Measurements from ENCODE around the gene SPECC1.
"Not testable (repeated sequence)": the region's sequence is repeated elsewhere in the genome, so short reads cannot be mapped to it uniquely, and the experiment has no call there.

The SPECC1 gene

GRCh38 chr17:20213449-20213848, 204.3 kb downstream of the SPECC1 start:
- DNase-seq, result no peak

GRCh38 chr17:20214794-20215193, 205.6 kb downstream of the SPECC1 start:
- DNase-seq, result no peak

- no peak for DNase-seq
Observed at GRCh38 chr17:20216154-20216815, 207.1 kb downstream of the SPECC1 start.

GRCh38 chr17:20216853-20217252, 207.7 kb downstream of the SPECC1 start:
- no peak for DNase-seq

- no peak for DNase-seq
Observed at GRCh38 chr17:20217677-20218076, 208.5 kb downstream of the SPECC1 start.

GRCh38 chr17:20218272-20218671, 209.1 kb downstream of the SPECC1 start:
- no peak for DNase-seq

- DNase-seq, result no peak
Observed at GRCh38 chr17:20223808-20224328, 214.7 kb downstream of the SPECC1 start.

GRCh38 chr17:20224379-20224778, 215.2 kb downstream of the SPECC1 start:
- DNase-seq, result no peak

- no peak for DNase-seq
Observed at GRCh38 chr17:20225162-20226115, 216.3 kb downstream of the SPECC1 start.

- DNase-seq, result peak; percentile 80
Observed at GRCh38 chr17:20226814-20227482, 217.8 kb downstream of the SPECC1 start.

GRCh38 chr17:20227720-20228370, 218.7 kb downstream of the SPECC1 start:
- not testable (repeated sequence) for DNase-seq

GRCh38 chr17:20228410-20228809, 219.3 kb downstream of the SPECC1 start:
- no peak for DNase-seq

GRCh38 chr17:20228860-20229259, 219.7 kb downstream of the SPECC1 start:
- DNase-seq, result no peak

- no peak for DNase-seq
Observed at GRCh38 chr17:20230924-20231323, 221.8 kb downstream of the SPECC1 start.

GRCh38 chr17:20232611-20233010, 223.5 kb downstream of the SPECC1 start:
- no peak for DNase-seq

GRCh38 chr17:20234276-20234675, 225.1 kb downstream of the SPECC1 start:
- DNase-seq, result peak; percentile 82

GRCh38 chr17:20235747-20236146, 226.6 kb downstream of the SPECC1 start:
- no peak for DNase-seq

GRCh38 chr17:20236578-20237227, 227.5 kb downstream of the SPECC1 start:
- no peak for DNase-seq

GRCh38 chr17:20239776-20240175, 230.6 kb downstream of the SPECC1 start:
- not testable (repeated sequence) for DNase-seq

GRCh38 chr17:20241855-20242254, 232.7 kb downstream of the SPECC1 start:
- no peak for DNase-seq

- no peak for DNase-seq
Observed at GRCh38 chr17:20242271-20242670, 233.1 kb downstream of the SPECC1 start.

GRCh38 chr17:20243524-20243923, 234.4 kb downstream of the SPECC1 start:
- DNase-seq, result no peak
